GM18870 (cell line): ENCODE results near the gene SLC6A5.

Source experiments
- ATAC-seq: cut with Tn5 transposase; IDR thresholded peaks from one replicate; pipeline ENCODE4 v1.9.1; 2021; ENCODE audit warnings: moderate library complexity; ENCODE audit not compliant: unreplicated experiment

Gene SLC6A5

GRCh38 chr11:20668131-20668809 lies 68.9 kb downstream of the SLC6A5 start:
- no peak for ATAC-seq

- ATAC-seq, result no peak
These were observed 69.7 kb downstream of the SLC6A5 start, which contains the start of gene NELL1 for GRCh38 chr11:20668844-20669819. NELL1 (plus strand) TSS chr11:20669586.

GRCh38 chr11:20669820-20670684 lies 70.6 kb downstream of the SLC6A5 start:
- ATAC-seq, result no peak

GRCh38 chr11:20670932-20671403 lies 71.6 kb downstream of the SLC6A5 start:
- ATAC-seq, result no peak

- ATAC-seq, result no peak
These were observed 72.6 kb downstream of the SLC6A5 start for GRCh38 chr11:20671856-20672546.

- ATAC-seq, result no peak
These were observed 73.2 kb downstream of the SLC6A5 start for GRCh38 chr11:20672575-20672974.

GRCh38 chr11:20676658-20677057 lies 77.2 kb downstream of the SLC6A5 start:
- ATAC-seq, result no peak

- no peak for ATAC-seq
These were observed 89.4 kb downstream of the SLC6A5 start for GRCh38 chr11:20688761-20689160.

- no peak for ATAC-seq
These were observed 108.5 kb downstream of the SLC6A5 start for GRCh38 chr11:20707876-20708275.
